ENCODE measurements around the gene PER1. TPM values are rescaled to one million over a fixed set of nuclear protein-coding genes. Genes with fewer than 3 reads are reported as not detected.
A peak's percentile ranks its signal among the peaks of the same experiment; 100 is the strongest.

PER1 gene
- total RNA-seq, 6 experiments from 2014 or later = 25.7 to 118 (median 55.2) TPM

GRCh38 chr17:8154608-8155155, 2.5 kb upstream of the PER1 start:
- TF ChIP-seq CTCF (IDR thresholded peaks at IDR 0.05) (no peak), POLR2A (IDR thresholded peaks at IDR 0.05) (no peak)
- H3K4me3 ChIP-seq = peak overlapping the region; percentile 79 to 94 (median 80)

GRCh38 chr17:8153957-8154607, 1.9 kb upstream of the PER1 start:
- Histone ChIP-seq H3K27ac (peak overlapping the region; percentile 99 to 100 (median 100)), H3K9me3 (no peaks in the 10 kb centered on the region), H3K36me3 (peaks cover 0 to 24% (median 14%) of the 10 kb centered on the region in 4 donors), H3K27me3 (no peaks in the 10 kb centered on the region), H3K4me1 (peaks cover 0 to 29% (median 10%) of the 10 kb centered on the region in 4 donors), H3K4me3 (peak overlapping the region; percentile 79 to 94 (median 80))
- TF ChIP-seq POLR2A (IDR thresholded peaks at IDR 0.05) = peak; percentile 75
- TF ChIP-seq CTCF (IDR thresholded peaks at IDR 0.05) = no peak
- DNase-seq (peak; percentile 99 to 100 (median 99)), ATAC-seq (peak; percentile 46 to 64 (median 52))
- WGBS (ENCODE audit: insufficient coverage, low coverage, low lambda C conversion rate, missing lambda C conversion rate) = under 1% methylated on average over 14 of the region's 22 CpGs
- intact Hi-C loops (cut with DNase I) = no loop called here

More at GRCh38 chr17:8154608-8155155, 2.5 kb upstream of the PER1 start:
- ATAC-seq (no peak), DNase-seq (no peak)
- H3K27ac ChIP-seq = peak overlapping the region; percentile 99 to 100 (median 100)
- no peaks in the 10 kb centered on the region for H3K9me3 ChIP-seq
- intact Hi-C loops (cut with DNase I) = no loop called here
- peaks cover 0 to 32% (median 10%) of the 10 kb centered on the region in 4 donors for H3K4me1 ChIP-seq
- 7% methylated on average over 10 of the region's 11 CpGs for WGBS (ENCODE audit: insufficient coverage, low coverage, low lambda C conversion rate, missing lambda C conversion rate)
- H3K36me3 ChIP-seq = peaks cover 0 to 18% (median 9%) of the 10 kb centered on the region in 4 donors
- H3K27me3 ChIP-seq = no peaks in the 10 kb centered on the region

GRCh38 chr17:8153525-8153956, 1.3 kb upstream of the PER1 start:
- H3K4me1 ChIP-seq = peaks cover 0 to 27% (median 9%) of the 10 kb centered on the region in 4 donors
- intact Hi-C loops (cut with DNase I) = no loop called here
- H3K27ac ChIP-seq = peak overlapping the region; percentile 99 to 100 (median 100)
- peak; percentile 28 to 44 (median 34) for ATAC-seq
- peak; percentile 76 to 90 (median 87) for DNase-seq
- peak overlapping the region in 2 of 3 donors; percentile 79 to 94 for H3K4me3 ChIP-seq
- TF ChIP-seq POLR2A (IDR thresholded peaks at IDR 0.05) = peak; percentile 65
- TF ChIP-seq CTCF (IDR thresholded peaks at IDR 0.05) = no peak
- no peaks in the 10 kb centered on the region for H3K9me3 ChIP-seq
- peaks cover 1 to 29% (median 17%) of the 10 kb centered on the region in 4 donors for H3K36me3 ChIP-seq
- 4% methylated on average over 10 of the region's 13 CpGs for WGBS (ENCODE audit: insufficient coverage, low coverage, low lambda C conversion rate, missing lambda C conversion rate)
- H3K27me3 ChIP-seq = no peaks in the 10 kb centered on the region

- Histone ChIP-seq H3K27ac (peak overlapping the region; percentile 99 to 100 (median 100)), H3K27me3 (no peaks in the 10 kb centered on the region), H3K4me1 (peaks cover 0 to 27% (median 9%) of the 10 kb centered on the region in 4 donors), H3K9me3 (no peaks in the 10 kb centered on the region), H3K4me3 (peak overlapping the region in 2 of 3 donors; percentile 65 to 94), H3K36me3 (peaks cover 6 to 34% (median 22%) of the 10 kb centered on the region in 4 donors)
- peak in 2 of 3 donors; percentile 24 to 50 for DNase-seq
- no peak for TF ChIP-seq CTCF (IDR thresholded peaks at IDR 0.05)
- no peak for TF ChIP-seq POLR2A (IDR thresholded peaks at IDR 0.05)
- intact Hi-C loops (cut with DNase I) = no loop called here
- no peak for ATAC-seq
- WGBS (ENCODE audit: insufficient coverage, low coverage, low lambda C conversion rate, missing lambda C conversion rate) = 52% methylated on average over 6 of the region's 7 CpGs
These were observed 837 bp upstream of the PER1 start for GRCh38 chr17:8153031-8153451.
